Osteocyte (in vitro differentiated cells): Measurements from ENCODE around the gene TSSK6. TPM values are rescaled to one million over a fixed set of nuclear protein-coding genes. Genes with fewer than 3 reads are reported as not detected.

Experiments
- DNase-seq: peaks from one replicate; pipeline ENCODE4 v3.0.0; 2021; ENCODE audit warnings: mixed read lengths; ENCODE audit not compliant: unreplicated experiment; ENCODE audit errors: extremely low spot score
- H3K27ac Mint-ChIP-seq: one replicate; pipeline ENCODE4 v1.8.0; 2021; ENCODE audit warnings: mild to moderate bottlenecking, mixed read lengths; ENCODE audit not compliant: unreplicated experiment
- H3K27me3 Mint-ChIP-seq: one replicate; pipeline ENCODE4 v1.8.0; 2021; ENCODE audit warnings: mixed read lengths; ENCODE audit not compliant: unreplicated experiment
- H3K36me3 Mint-ChIP-seq: one replicate; pipeline ENCODE4 v1.8.0; 2021; ENCODE audit warnings: mixed read lengths; ENCODE audit not compliant: unreplicated experiment
- H3K4me1 Mint-ChIP-seq: one replicate; pipeline ENCODE4 v1.8.0; 2021; ENCODE audit warnings: mixed read lengths; ENCODE audit not compliant: unreplicated experiment
- H3K4me3 Mint-ChIP-seq: one replicate; pipeline ENCODE4 v1.8.0; 2021; ENCODE audit warnings: mild to moderate bottlenecking, moderate library complexity, mixed read lengths; ENCODE audit not compliant: unreplicated experiment
- H3K9me3 Mint-ChIP-seq: one replicate; pipeline ENCODE4 v1.8.0; 2021; ENCODE audit warnings: mixed read lengths; ENCODE audit not compliant: unreplicated experiment
- total RNA-seq: library from RNA; stranded (reverse); gene quantifications from 2 replicates; pipeline ENCODE4 v1.2.1, GENCODE V29; 2021
- TF ChIP-seq, protein P1 (sequence below): fragments of 200-600 bp; sonication (generic); IDR thresholded peaks from 2 replicates; pipeline ENCODE4 v1.5.0; 2021; ENCODE audit warnings: antibody characterized with exemption, mild to moderate bottlenecking, moderate library complexity

Gene TSSK6
- total RNA-seq, 1 donor from 2014 or later: 1.7 TPM

DNA sequence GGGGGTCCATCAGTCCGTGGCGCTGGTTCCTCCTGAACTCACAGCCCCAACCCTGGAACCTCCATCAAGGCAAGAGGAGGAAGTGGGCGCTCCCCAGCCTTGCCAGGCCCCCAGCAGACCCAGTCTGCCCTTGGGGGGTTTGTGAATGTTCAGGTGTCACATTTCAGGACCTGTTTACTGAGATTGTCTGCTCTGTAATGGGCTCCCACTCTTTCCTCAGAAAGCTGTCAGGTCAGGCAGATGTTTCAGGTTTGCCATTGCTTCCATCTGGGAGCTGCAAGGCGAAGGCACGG lies 29.4 kb downstream of the TSSK6 start:
- no peak for DNase-seq
- TF ChIP-seq, protein P1, sequence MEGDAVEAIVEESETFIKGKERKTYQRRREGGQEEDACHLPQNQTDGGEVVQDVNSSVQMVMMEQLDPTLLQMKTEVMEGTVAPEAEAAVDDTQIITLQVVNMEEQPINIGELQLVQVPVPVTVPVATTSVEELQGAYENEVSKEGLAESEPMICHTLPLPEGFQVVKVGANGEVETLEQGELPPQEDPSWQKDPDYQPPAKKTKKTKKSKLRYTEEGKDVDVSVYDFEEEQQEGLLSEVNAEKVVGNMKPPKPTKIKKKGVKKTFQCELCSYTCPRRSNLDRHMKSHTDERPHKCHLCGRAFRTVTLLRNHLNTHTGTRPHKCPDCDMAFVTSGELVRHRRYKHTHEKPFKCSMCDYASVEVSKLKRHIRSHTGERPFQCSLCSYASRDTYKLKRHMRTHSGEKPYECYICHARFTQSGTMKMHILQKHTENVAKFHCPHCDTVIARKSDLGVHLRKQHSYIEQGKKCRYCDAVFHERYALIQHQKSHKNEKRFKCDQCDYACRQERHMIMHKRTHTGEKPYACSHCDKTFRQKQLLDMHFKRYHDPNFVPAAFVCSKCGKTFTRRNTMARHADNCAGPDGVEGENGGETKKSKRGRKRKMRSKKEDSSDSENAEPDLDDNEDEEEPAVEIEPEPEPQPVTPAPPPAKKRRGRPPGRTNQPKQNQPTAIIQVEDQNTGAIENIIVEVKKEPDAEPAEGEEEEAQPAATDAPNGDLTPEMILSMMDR: no peak
- Mint-ChIP-seq H3K4me1 (peaks cover 45% of the 10 kb centered on the region), H3K27ac (no peak overlapping the region), H3K36me3 (peaks cover 4% of the 10 kb centered on the region), H3K27me3 (no peaks in the 10 kb centered on the region), H3K9me3 (no peaks in the 10 kb centered on the region), H3K4me3 (no peak overlapping the region)

DNA sequence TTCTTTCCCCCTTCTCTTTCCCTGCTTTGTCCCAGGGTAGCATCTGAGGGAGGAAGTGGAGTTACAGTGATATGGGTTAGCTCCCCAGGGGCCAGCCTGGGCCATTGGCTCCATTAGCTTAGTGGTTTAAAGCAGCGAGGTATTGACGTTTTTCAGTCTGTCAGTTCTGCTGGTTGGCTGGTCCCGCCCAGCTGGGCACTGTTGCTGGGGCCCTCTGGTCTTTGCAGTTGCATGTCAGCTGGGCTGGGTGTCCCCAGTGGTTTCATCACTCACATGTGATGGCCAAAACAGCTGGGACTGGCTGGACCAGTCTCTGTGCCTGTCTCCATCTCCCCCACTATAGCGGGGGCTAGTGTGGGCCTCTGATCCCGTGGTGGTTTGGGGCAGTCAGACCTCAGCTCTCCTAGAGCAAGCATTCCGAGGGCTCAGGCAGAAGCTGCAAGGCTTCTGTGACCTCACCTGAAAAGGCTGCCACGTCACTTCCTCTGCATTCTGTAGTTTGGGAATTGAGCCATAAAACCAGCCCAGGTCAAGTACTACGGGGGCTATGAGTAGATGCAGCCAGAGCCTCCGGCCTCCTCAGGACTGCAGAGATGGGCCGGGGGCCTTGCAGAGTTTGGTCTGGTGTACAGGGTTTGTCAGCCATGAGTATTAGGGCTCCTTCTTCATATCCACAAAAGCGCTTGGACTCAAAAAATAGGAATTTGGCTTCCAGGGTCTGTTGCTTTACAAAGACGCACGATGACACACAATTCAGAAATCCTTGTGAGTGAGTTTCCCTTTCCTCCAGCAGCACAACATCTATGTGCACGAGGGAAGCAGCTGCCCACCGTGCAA lies 30.0 kb downstream of the TSSK6 start:
- peak overlapping the region; percentile 68 for H3K27ac Mint-ChIP-seq
- no peak overlapping the region for H3K4me3 Mint-ChIP-seq
- H3K9me3 Mint-ChIP-seq: no peaks in the 10 kb centered on the region
- no peaks in the 10 kb centered on the region for H3K27me3 Mint-ChIP-seq
- H3K36me3 Mint-ChIP-seq: peaks cover 4% of the 10 kb centered on the region
- TF ChIP-seq, protein P1: no peak
- DNase-seq: no peak
- peaks cover 42% of the 10 kb centered on the region for H3K4me1 Mint-ChIP-seq

DNA sequence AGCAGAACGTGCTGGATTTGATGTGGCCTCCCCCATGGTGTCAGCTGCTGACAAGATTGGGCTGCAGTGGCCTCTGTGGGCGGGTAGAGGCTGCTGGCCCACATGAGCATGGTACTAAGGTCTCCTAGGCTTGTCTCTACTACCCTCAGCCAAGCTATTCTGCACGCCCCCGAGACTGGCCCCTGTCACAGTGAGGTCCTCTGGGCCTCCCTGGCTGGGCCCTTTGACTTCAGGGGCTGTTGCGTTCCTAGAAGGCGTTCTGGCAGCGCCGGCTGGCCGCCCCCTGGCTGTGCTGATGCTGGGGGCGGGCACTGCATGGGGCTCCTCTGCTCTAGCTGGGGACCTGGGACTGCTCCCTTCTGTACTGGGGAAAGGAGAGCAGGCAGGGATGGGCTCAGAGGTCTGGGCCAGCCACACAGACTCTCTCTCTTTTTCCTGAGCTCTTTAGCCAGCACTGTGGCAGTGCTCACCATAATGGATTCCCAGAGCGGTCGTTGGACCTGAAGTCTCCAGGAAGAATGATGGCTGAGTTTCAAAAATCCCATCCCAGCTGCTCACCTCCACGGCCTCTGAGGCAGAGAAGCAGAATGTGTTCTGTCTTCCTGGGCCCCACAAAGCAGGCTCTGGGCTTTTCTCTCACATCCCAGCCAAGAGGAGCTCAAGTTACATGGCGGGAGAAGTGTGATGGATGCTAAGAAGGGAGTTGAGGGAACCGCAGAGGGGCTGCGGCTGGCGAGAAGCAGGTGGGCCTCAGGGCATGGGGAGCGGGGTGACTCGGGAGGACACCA lies 32.3 kb downstream of the TSSK6 start:
- no peaks in the 10 kb centered on the region for H3K9me3 Mint-ChIP-seq
- H3K4me3 Mint-ChIP-seq: no peak overlapping the region

DNA sequence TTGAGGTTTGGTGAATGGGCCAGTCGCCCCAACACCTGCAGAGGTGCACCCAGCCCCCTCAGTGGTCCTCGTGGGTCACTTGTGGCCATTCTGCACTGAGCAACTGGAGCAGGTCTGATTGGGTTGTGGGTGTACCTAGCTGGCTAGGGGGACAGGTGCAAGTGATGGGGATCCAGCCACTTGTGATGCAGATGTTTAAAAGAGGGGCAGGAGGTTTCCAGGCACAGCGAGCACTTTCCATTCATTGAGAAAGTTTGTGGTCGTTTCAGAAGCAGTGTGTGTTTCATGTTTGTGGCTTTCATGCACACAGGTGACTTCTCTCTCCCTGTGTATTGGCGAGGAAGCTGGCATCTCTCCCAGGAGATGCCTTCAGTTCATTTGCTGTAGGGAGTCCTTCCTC lies 34.7 kb downstream of the TSSK6 start:
- Mint-ChIP-seq H3K27ac (no peak overlapping the region), H3K4me1 (peaks cover 20% of the 10 kb centered on the region)
- no peak for DNase-seq

More for the DNA sequence above, 32.3 kb downstream of the TSSK6 start:
- DNase-seq: no peak
- no peaks in the 10 kb centered on the region for H3K27me3 Mint-ChIP-seq
- H3K4me1 Mint-ChIP-seq: peaks cover 20% of the 10 kb centered on the region
- no peak overlapping the region for H3K27ac Mint-ChIP-seq
- TF ChIP-seq, protein P1: no peak
- peaks cover 4% of the 10 kb centered on the region for H3K36me3 Mint-ChIP-seq

More for the DNA sequence above, 34.7 kb downstream of the TSSK6 start:
- Mint-ChIP-seq H3K27me3 (no peaks in the 10 kb centered on the region), H3K4me3 (no peak overlapping the region), H3K36me3 (peaks cover 3% of the 10 kb centered on the region), H3K9me3 (no peaks in the 10 kb centered on the region)
- TF ChIP-seq, protein P1: no peak
